PC-3 (cell line): ENCODE results near the gene ARHGAP28.

Source experiments
- EZH2phosphoT487 ChIP-seq: fragments of 300-600 bp; sonication (generic); IDR thresholded peaks from 2 replicates; pipeline ENCODE4 v1.6.1; 2018; ENCODE audit warnings: mild to moderate bottlenecking, antibody characterized with exemption, low read length, borderline replicate concordance
- TF ChIP-seq, protein P1 (sequence below): fragments of 300-600 bp; sonication (generic); conservative IDR thresholded peaks from 2 replicates; pipeline ENCODE4 v1.5.1; 2017; ENCODE audit warnings: antibody characterized with exemption, low read depth, mild to moderate bottlenecking, low read length

DNA sequence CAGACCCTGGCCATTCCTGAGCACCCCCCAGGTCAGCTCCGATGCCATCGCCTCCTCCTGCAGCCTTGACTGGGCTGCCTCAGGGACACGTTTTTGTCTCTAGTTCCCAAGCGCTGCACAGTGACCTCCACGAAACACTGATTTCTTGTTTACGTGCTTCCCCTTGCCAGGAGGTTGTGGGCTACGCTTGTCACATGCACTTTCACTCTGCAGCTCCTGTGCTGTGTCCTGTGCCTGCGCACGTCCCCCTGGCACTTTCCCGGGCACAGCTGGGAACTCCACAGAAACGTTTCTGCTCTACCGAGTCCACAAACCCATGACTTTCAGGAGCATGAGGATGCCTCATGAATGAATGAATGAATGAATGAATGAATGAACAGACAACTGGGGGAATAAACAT is 227.5 kb downstream of the ARHGAP28 start:
- TF ChIP-seq, protein P1, sequence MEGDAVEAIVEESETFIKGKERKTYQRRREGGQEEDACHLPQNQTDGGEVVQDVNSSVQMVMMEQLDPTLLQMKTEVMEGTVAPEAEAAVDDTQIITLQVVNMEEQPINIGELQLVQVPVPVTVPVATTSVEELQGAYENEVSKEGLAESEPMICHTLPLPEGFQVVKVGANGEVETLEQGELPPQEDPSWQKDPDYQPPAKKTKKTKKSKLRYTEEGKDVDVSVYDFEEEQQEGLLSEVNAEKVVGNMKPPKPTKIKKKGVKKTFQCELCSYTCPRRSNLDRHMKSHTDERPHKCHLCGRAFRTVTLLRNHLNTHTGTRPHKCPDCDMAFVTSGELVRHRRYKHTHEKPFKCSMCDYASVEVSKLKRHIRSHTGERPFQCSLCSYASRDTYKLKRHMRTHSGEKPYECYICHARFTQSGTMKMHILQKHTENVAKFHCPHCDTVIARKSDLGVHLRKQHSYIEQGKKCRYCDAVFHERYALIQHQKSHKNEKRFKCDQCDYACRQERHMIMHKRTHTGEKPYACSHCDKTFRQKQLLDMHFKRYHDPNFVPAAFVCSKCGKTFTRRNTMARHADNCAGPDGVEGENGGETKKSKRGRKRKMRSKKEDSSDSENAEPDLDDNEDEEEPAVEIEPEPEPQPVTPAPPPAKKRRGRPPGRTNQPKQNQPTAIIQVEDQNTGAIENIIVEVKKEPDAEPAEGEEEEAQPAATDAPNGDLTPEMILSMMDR, result no peak
- TF ChIP-seq EZH2phosphoT487, result no peak
